Right ventricle myocardium inferior (tissue), 1 donor: ENCODE measurements around the gene RIPK4. TPM values are rescaled to one million over a fixed set of nuclear protein-coding genes. Genes with fewer than 3 reads are reported as not detected.
A peak's percentile ranks its signal among the peaks of the same experiment; 100 is the strongest.

Experiments
- ATAC-seq: fragments of 200-7000 bp; cut with Tn5 transposase; one replicate; pipeline ENCODE4 v1.9.1; 2020; ENCODE audit warnings: mild to moderate bottlenecking, moderate library complexity
- DNase-seq: peaks from one replicate; pipeline ENCODE4 v3.0.0; 2021; ENCODE audit errors: missing footprints
- intact Hi-C: fragments of 100-400 bp; cut with DNase I; formaldehyde crosslinking; loops from one replicate; pipeline ENCODE4 v1.11.0; 2022
- long read RNA-seq: library from polyadenylated mRNA; unstranded; transcript quantifications from one replicate; pipeline ENCODE4 v2.0.0, GENCODE V29; 2021
- total RNA-seq: library from RNA; stranded (reverse); fragmentation: NEBNext Ultra II Directional; extraction: Animal tissue kit (Norgen Biotek cat#: 25700); gene quantifications from one replicate; pipeline ENCODE4 v1.2.1, GENCODE V29; 2021
- donor health status: DM: no; HTN: yes; CAD: no; lungs with severe emphysema.

The RIPK4 gene
- 0.08 TPM for total RNA-seq
- long read RNA-seq: 0 reads

GRCh38 chr21:41766883-41767605 lies at the start of gene RIPK4:
RIPK4 (minus strand) TSS chr21:41767052; CDS start chr21:41767041, 11 bp downstream.
- intact Hi-C loops: no loop called here
- ATAC-seq: no peak
- no peak for DNase-seq

- ATAC-seq (peak; percentile 23), DNase-seq (no peak)
- intact Hi-C loops: loop anchor here (1.0 kb wide), 1 partner anchor 301 kb away; no protein-coding TSS in a partner anchor
These were observed 49.1 kb upstream of the RIPK4 start for GRCh38 chr21:41815652-41816582.

- DNase-seq: no peak
- intact Hi-C loops: no loop called here
These were observed 46.4 kb upstream of the RIPK4 start for GRCh38 chr21:41813226-41813625.

GRCh38 chr21:41812679-41813078 lies 45.8 kb upstream of the RIPK4 start:
- DNase-seq (no peak), ATAC-seq (no peak)
- intact Hi-C loops: no loop called here

More at GRCh38 chr21:41813226-41813625, 46.4 kb upstream of the RIPK4 start:
- no peak for ATAC-seq

GRCh38 chr21:41810597-41810932 lies 43.7 kb upstream of the RIPK4 start:
- intact Hi-C loops: no loop called here
- DNase-seq (no peak), ATAC-seq (no peak)

GRCh38 chr21:41809891-41810596 lies 43.2 kb upstream of the RIPK4 start:
- no peak for ATAC-seq
- DNase-seq: no peak
- intact Hi-C loops: no loop called here

- peak; percentile 59 for DNase-seq
- intact Hi-C loops: no loop called here
These were observed 42.0 kb upstream of the RIPK4 start for GRCh38 chr21:41808846-41809245.

GRCh38 chr21:41808094-41808493 lies 41.2 kb upstream of the RIPK4 start:
- ATAC-seq (no peak), DNase-seq (no peak)
- intact Hi-C loops: no loop called here

More at GRCh38 chr21:41808846-41809245, 42.0 kb upstream of the RIPK4 start:
- no peak for ATAC-seq

- DNase-seq (no peak), ATAC-seq (no peak)
- intact Hi-C loops: no loop called here
These were observed 39.9 kb upstream of the RIPK4 start for GRCh38 chr21:41806773-41807172.

- intact Hi-C loops: no loop called here
- no peak for DNase-seq
- no peak for ATAC-seq
These were observed 38.8 kb upstream of the RIPK4 start for GRCh38 chr21:41805643-41806042.

GRCh38 chr21:41805038-41805437 lies 38.2 kb upstream of the RIPK4 start:
- intact Hi-C loops: no loop called here
- no peak for DNase-seq
- ATAC-seq: no peak

GRCh38 chr21:41804381-41804780 lies 37.5 kb upstream of the RIPK4 start:
- DNase-seq (no peak), ATAC-seq (no peak)
- intact Hi-C loops: no loop called here

GRCh38 chr21:41803316-41803715 lies 36.5 kb upstream of the RIPK4 start:
- intact Hi-C loops: no loop called here

GRCh38 chr21:41802684-41803083 lies 35.8 kb upstream of the RIPK4 start:
- intact Hi-C loops: no loop called here
- peak; percentile 80 for DNase-seq
- ATAC-seq: peak; percentile 82

More at GRCh38 chr21:41803316-41803715, 36.5 kb upstream of the RIPK4 start:
- ATAC-seq (no peak), DNase-seq (no peak)

GRCh38 chr21:41802198-41802584 lies 35.3 kb upstream of the RIPK4 start:
- intact Hi-C loops: no loop called here
- no peak for ATAC-seq
- no peak for DNase-seq

GRCh38 chr21:41801321-41802197 lies 34.7 kb upstream of the RIPK4 start:
- ATAC-seq (no peak), DNase-seq (no peak)
- intact Hi-C loops: no loop called here

GRCh38 chr21:41800425-41801320 lies 33.8 kb upstream of the RIPK4 start:
- ATAC-seq (no peak), DNase-seq (no peak)
- intact Hi-C loops: no loop called here
